ENCODE measurements around the gene FRMPD1.

Gene FRMPD1

DNA sequence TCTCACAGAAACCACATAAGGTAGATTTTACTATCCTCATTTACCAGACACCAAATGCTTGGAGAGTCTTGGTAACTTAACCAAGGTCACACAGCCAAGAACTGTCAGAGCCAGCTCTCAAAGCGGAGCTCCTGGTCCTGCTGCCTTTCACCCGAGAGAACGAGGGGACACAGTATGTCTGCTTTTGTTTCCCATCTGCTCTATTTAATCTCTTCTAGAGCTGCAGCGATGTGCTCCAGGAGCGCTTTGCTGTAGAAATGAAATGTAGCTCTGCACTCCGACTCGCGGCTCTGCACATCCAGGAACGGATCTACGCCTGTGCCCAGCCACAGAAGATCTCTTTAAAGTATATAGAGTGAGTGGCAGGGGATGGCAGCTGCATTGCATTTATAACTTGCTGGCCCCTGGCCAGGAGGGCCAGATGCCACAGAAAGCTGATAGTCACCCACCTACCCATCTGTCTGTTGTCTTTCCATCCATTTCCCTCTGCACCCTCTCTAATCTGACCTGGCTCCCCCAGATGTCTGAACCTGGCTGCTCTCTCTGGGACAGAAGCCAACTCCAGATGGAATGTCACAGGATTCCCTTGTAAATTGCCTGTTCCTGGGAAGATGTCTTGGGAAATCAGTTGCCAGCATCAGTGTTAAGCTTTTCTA is 81.5 kb downstream of the FRMPD1 start:
- Histone ChIP-seq H3K27me3 (ENCODE audit: insufficient read depth, low read depth) (no peaks in the 10 kb centered on the region), H3K4me1 (ENCODE audit: low read depth, poor library complexity, severe bottlenecking) (no peaks in the 10 kb centered on the region), H3K9ac (no peak overlapping the region), H3K79me2 (ENCODE audit: insufficient read depth, low read depth) (no peaks in the 10 kb centered on the region), H2AFZ (ENCODE audit: low read depth) (no peak overlapping the region), H3K4me3 (IDR thresholded peaks at IDR 0.05; ENCODE audit: insufficient read depth, low read depth, low read length) (no peak overlapping the region), H3K4me2 (no peak overlapping the region), H3K36me3 (ENCODE audit: insufficient read depth) (no peaks in the 10 kb centered on the region), H4K20me1 (ENCODE audit: insufficient read depth) (no peaks in the 10 kb centered on the region), H3K27ac (no peak overlapping the region)
- TF ChIP-seq, protein P1, sequence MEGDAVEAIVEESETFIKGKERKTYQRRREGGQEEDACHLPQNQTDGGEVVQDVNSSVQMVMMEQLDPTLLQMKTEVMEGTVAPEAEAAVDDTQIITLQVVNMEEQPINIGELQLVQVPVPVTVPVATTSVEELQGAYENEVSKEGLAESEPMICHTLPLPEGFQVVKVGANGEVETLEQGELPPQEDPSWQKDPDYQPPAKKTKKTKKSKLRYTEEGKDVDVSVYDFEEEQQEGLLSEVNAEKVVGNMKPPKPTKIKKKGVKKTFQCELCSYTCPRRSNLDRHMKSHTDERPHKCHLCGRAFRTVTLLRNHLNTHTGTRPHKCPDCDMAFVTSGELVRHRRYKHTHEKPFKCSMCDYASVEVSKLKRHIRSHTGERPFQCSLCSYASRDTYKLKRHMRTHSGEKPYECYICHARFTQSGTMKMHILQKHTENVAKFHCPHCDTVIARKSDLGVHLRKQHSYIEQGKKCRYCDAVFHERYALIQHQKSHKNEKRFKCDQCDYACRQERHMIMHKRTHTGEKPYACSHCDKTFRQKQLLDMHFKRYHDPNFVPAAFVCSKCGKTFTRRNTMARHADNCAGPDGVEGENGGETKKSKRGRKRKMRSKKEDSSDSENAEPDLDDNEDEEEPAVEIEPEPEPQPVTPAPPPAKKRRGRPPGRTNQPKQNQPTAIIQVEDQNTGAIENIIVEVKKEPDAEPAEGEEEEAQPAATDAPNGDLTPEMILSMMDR (conservative IDR thresholded peaks at IDR 0.05; ENCODE audit: low read depth, low read length): no peak

DNA sequence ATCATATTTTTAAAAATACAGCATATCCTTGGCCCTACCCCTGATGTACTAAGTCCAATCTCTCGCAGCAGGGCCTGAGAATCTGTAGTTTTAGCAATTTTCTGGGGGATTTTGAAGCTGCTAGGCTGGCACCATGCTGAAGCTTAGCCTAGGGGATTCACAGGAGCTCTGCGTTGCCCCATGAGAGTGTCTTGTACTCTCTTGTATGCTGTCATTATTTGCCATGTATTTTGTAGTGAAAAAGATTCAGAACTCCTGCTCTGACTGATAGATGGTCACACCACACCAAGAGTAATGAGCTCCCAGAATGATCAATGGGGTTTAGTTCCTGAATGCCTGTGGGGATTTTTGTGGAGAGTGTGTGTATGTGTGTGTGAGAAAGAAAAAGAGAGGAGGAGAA is 82.2 kb downstream of the FRMPD1 start:
- TF ChIP-seq, protein P1 (conservative IDR thresholded peaks at IDR 0.05; ENCODE audit: low read depth, low read length): no peak
- H3K4me3 ChIP-seq (IDR thresholded peaks at IDR 0.05; ENCODE audit: insufficient read depth, low read depth, low read length): no peak overlapping the region
- no peaks in the 10 kb centered on the region for H3K36me3 ChIP-seq (ENCODE audit: insufficient read depth)
- H3K27ac ChIP-seq: no peak overlapping the region
- H3K79me2 ChIP-seq (ENCODE audit: insufficient read depth, low read depth): no peaks in the 10 kb centered on the region
- no peak overlapping the region for H2AFZ ChIP-seq (ENCODE audit: low read depth)
- H3K4me1 ChIP-seq (ENCODE audit: low read depth, poor library complexity, severe bottlenecking): no peaks in the 10 kb centered on the region
- no peaks in the 10 kb centered on the region for H3K27me3 ChIP-seq (ENCODE audit: insufficient read depth, low read depth)
- H4K20me1 ChIP-seq (ENCODE audit: insufficient read depth): no peaks in the 10 kb centered on the region
- no peak overlapping the region for H3K9ac ChIP-seq
- no peak overlapping the region for H3K4me2 ChIP-seq

DNA sequence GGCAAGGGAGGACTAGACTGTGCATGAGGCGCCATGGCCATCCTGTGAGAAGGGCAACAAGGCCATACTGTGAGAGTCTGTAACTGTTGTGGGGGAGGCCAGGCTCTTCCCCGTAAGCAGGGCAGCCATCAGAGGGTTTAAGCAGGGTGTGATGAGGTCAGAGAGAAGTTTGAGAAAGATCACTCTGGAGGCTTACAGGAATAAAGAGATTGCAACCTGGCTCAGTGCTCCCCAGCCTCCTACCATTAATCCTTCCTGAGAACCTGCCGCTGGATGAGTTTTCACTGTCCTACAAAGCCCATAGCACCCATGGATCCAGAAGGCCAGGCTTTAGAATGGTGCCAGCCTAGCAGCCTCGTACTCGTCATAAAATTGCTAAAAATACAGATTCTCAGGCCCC is 88.5 kb downstream of the FRMPD1 start:
- Histone ChIP-seq H3K4me2 (no peak overlapping the region), H4K20me1 (ENCODE audit: insufficient read depth) (no peaks in the 10 kb centered on the region), H3K9ac (no peak overlapping the region), H3K79me2 (ENCODE audit: insufficient read depth, low read depth) (no peaks in the 10 kb centered on the region), H3K27ac (no peak overlapping the region), H3K4me1 (ENCODE audit: low read depth, poor library complexity, severe bottlenecking) (no peaks in the 10 kb centered on the region), H3K4me3 (IDR thresholded peaks at IDR 0.05; ENCODE audit: insufficient read depth, low read depth, low read length) (no peak overlapping the region), H3K36me3 (ENCODE audit: insufficient read depth) (no peaks in the 10 kb centered on the region), H2AFZ (ENCODE audit: low read depth) (no peak overlapping the region), H3K27me3 (ENCODE audit: insufficient read depth, low read depth) (no peaks in the 10 kb centered on the region)
- TF ChIP-seq, protein P1 (conservative IDR thresholded peaks at IDR 0.05; ENCODE audit: low read depth, low read length): no peak

DNA sequence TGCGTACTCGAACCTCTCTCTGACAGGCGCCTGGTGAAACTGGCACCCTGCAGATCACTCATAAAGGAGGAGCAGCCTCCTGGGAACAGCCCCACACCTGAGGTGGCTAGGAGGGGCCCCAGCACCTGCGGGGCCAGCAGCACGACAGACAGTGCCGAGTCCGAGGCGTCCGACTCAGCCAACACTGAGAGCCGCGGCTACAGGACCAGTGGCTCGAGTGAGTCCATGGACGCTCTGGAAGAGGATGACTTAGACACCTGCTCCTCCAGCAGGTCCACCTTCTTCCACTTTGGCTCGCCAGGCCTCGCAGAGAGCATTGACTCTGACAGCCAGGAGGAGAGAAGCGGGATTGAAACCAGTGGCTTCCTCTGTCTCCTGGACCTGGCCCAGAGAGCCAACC is 89.4 kb downstream of the FRMPD1 start:
- Histone ChIP-seq H3K9ac (no peak overlapping the region), H3K4me2 (no peak overlapping the region), H3K27ac (no peak overlapping the region), H3K36me3 (ENCODE audit: insufficient read depth) (no peaks in the 10 kb centered on the region), H2AFZ (ENCODE audit: low read depth) (no peak overlapping the region), H3K4me3 (IDR thresholded peaks at IDR 0.05; ENCODE audit: insufficient read depth, low read depth, low read length) (no peak overlapping the region), H4K20me1 (ENCODE audit: insufficient read depth) (no peaks in the 10 kb centered on the region), H3K27me3 (ENCODE audit: insufficient read depth, low read depth) (no peaks in the 10 kb centered on the region), H3K79me2 (ENCODE audit: insufficient read depth, low read depth) (no peaks in the 10 kb centered on the region), H3K4me1 (ENCODE audit: low read depth, poor library complexity, severe bottlenecking) (no peaks in the 10 kb centered on the region)
- TF ChIP-seq, protein P1 (conservative IDR thresholded peaks at IDR 0.05; ENCODE audit: low read depth, low read length): no peak

Measured in KMS-11 (cell line).